A549 (cell line): Measurements from ENCODE around the gene PEX10.

Source experiments
- CBX2 ChIP-seq: fragments of 200-600 bp; sonication (generic); IDR thresholded peaks from 2 replicates; pipeline ENCODE4 v1.6.1; 2016; ENCODE audit warnings: low read depth, mild to moderate bottlenecking, borderline replicate concordance
- CEBPB ChIP-seq, 2 experiments: fragments of >200 bp in 1 of 2; sonication (Bioruptor Twin) in 1 of 2; formaldehyde crosslinking in 1 of 2; IDR thresholded peaks; 2 replicates each; pipeline ENCODE4 v1.6.1; 2012 to 2016
- HOXB5 ChIP-seq: fragments of 250-450 bp; sonication (Bioruptor Pico); IDR thresholded peaks from 2 replicates; pipeline ENCODE4 v1.5.0; 2020; ENCODE audit warnings: mild to moderate bottlenecking, moderate library complexity
- JUN ChIP-seq, 2 experiments: fragments of >200 bp; sonication (Bioruptor Twin); formaldehyde crosslinking; IDR thresholded peaks; 2 replicates in 1 of 2; 3 replicates in 1 of 2; pipeline ENCODE4 v1.6.1; 2016 to 2017
- MAFK ChIP-seq: fragments of 450-650 bp; IDR thresholded peaks from 2 replicates; pipeline ENCODE4 v1.6.1; 2014; ENCODE audit not compliant: partially characterized antibody
- POLR2A ChIP-seq: IDR thresholded peaks from 2 replicates; pipeline ENCODE4 v1.6.1; 2012; ENCODE audit warnings: mild to moderate bottlenecking, low read length
- RAD21 ChIP-seq, 2 experiments: fragments of >200 bp in 1 of 2; sonication (Bioruptor Twin) in 1 of 2; formaldehyde crosslinking in 1 of 2; IDR thresholded peaks in 1 of 2; conservative IDR thresholded peaks in 1 of 2; 2 replicates in 1 of 2; 3 replicates in 1 of 2; pipeline ENCODE4 v1.6.1; 2012 to 2018; ENCODE audit warnings: inconsistent platforms in 1 of 2
- RNF2 ChIP-seq: fragments of 200-600 bp; sonication (generic); IDR thresholded peaks from 2 replicates; pipeline ENCODE4 v1.6.1; 2016; ENCODE audit warnings: low read depth, mild to moderate bottlenecking, antibody characterized with exemption, moderate library complexity, borderline replicate concordance
- SREBF2 ChIP-seq: fragments of 450-650 bp; IDR thresholded peaks from 2 replicates; pipeline ENCODE4 v1.6.1; 2014; ENCODE audit warnings: mild to moderate bottlenecking, moderate library complexity
- TF ChIP-seq, protein P1 (sequence below): fragments of >200 bp; sonication (Bioruptor Twin); formaldehyde crosslinking; IDR thresholded peaks from 3 replicates; pipeline ENCODE4 v1.5.1; 2016
- TF ChIP-seq, protein P2 (sequence below): IDR thresholded peaks from 2 replicates; pipeline ENCODE4 v1.6.1; 2012
- TF ChIP-seq, protein P3 (sequence below): fragments of 450-650 bp; IDR thresholded peaks from 2 replicates; pipeline ENCODE4 v1.6.1; 2014; ENCODE audit warnings: antibody characterized with exemption

DNA sequence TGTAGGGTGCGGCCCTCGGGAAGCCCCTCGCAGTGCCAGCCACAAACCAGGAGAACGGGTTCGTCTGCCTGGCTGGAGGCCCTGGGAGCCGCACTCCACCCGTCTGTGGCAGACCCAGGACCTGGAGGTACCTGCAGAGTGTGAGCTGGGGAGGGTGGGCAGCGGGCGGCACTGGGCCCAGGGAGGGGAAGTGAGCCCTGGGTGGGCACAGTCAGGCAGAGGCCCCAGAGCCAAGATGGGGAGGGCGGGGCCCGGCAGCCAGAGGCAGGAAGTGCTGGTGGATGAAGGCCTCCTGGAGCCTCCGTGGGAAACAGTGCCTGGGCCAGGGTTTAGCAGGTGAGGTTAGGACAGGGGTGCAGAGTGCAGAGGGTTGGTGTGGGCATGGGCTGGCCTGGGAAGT is 4.0 kb upstream of the PEX10 start:
- TF ChIP-seq, protein P1, sequence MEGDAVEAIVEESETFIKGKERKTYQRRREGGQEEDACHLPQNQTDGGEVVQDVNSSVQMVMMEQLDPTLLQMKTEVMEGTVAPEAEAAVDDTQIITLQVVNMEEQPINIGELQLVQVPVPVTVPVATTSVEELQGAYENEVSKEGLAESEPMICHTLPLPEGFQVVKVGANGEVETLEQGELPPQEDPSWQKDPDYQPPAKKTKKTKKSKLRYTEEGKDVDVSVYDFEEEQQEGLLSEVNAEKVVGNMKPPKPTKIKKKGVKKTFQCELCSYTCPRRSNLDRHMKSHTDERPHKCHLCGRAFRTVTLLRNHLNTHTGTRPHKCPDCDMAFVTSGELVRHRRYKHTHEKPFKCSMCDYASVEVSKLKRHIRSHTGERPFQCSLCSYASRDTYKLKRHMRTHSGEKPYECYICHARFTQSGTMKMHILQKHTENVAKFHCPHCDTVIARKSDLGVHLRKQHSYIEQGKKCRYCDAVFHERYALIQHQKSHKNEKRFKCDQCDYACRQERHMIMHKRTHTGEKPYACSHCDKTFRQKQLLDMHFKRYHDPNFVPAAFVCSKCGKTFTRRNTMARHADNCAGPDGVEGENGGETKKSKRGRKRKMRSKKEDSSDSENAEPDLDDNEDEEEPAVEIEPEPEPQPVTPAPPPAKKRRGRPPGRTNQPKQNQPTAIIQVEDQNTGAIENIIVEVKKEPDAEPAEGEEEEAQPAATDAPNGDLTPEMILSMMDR: no peak
- TF ChIP-seq, protein P2, sequence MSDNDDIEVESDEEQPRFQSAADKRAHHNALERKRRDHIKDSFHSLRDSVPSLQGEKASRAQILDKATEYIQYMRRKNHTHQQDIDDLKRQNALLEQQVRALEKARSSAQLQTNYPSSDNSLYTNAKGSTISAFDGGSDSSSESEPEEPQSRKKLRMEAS: no peak
- TF ChIP-seq HOXB5 (CRISPR knock-in tag) (no peak), SREBF2 (no peak), RAD21 (conservative IDR thresholded peaks at IDR 0.05 in 1 of 2, IDR thresholded peaks at IDR 0.05 in 1 of 2) (no peak), CBX2 (no peak), RNF2 (no peak), MAFK (no peak), CEBPB (IDR thresholded peaks at IDR 0.05) (no peak), JUN (IDR thresholded peaks at IDR 0.05) (no peak), POLR2A (no peak)
- TF ChIP-seq, protein P3, sequence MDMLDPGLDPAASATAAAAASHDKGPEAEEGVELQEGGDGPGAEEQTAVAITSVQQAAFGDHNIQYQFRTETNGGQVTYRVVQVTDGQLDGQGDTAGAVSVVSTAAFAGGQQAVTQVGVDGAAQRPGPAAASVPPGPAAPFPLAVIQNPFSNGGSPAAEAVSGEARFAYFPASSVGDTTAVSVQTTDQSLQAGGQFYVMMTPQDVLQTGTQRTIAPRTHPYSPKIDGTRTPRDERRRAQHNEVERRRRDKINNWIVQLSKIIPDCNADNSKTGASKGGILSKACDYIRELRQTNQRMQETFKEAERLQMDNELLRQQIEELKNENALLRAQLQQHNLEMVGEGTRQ: no peak
